ENCODE data around the gene AIP.
A peak's percentile ranks its signal among the peaks of the same experiment; 100 is the strongest.
"Not testable (repeated sequence)": the region's sequence is repeated elsewhere in the genome, so short reads cannot be mapped to it uniquely, and the experiment has no call there.

AIP gene

DNA sequence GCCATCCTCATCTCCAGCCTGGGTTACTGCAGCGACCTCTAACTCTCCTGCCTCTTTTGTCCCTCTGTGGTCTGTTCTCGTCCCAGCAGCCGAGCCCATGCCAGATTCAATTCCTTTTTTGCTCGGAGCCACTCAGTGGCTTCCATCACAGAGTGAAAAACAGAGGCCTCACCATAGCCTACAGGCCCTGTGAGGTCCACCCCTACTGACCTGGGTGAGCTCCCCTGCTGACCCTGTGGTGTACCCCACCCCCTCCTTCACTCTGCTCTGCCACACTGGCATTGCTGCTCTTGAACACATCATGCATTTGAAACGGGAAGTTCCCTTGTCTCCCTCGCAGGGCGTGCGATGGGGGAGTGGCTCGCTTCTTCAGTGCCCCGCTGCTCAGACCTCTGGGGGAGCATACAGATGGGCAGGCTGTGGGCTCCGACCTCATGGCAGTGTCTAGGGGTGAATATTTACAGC is 2.1 kb downstream of the AIP start:
- Histone ChIP-seq H3K9ac (ENCODE audit: low read length in 5 of 5) (peak overlapping the region in 3 of 5 donors; percentile 31 to 49 (median 49)), H3K4me1 (ENCODE audit: control insufficient read depth in 5 of 5, insufficient read depth in 5 of 5, low read length in 5 of 5) (peaks cover 3 to 29% (median 25%) of the 10 kb centered on the region in 5 donors), H3K27me3 (ENCODE audit: control insufficient read depth in 5 of 5, insufficient read depth in 4 of 5, low read length in 5 of 5) (no peaks in the 10 kb centered on the region), H3K4me3 (ENCODE audit: low read depth in 1 of 5, low read length in 5 of 5) (peak overlapping the region in 1 of 5 donors; percentile 5), H3K27ac (ENCODE audit: low read depth, low read length) (no peak overlapping the region), H3K36me3 (ENCODE audit: control insufficient read depth in 5 of 5, insufficient read depth in 5 of 5, low read length in 5 of 5) (peaks cover 0 to 32% (median 17%) of the 10 kb centered on the region in 5 donors), H3K9me3 (ENCODE audit: control insufficient read depth in 5 of 5, low read length in 5 of 5) (no peaks in the 10 kb centered on the region)

DNA sequence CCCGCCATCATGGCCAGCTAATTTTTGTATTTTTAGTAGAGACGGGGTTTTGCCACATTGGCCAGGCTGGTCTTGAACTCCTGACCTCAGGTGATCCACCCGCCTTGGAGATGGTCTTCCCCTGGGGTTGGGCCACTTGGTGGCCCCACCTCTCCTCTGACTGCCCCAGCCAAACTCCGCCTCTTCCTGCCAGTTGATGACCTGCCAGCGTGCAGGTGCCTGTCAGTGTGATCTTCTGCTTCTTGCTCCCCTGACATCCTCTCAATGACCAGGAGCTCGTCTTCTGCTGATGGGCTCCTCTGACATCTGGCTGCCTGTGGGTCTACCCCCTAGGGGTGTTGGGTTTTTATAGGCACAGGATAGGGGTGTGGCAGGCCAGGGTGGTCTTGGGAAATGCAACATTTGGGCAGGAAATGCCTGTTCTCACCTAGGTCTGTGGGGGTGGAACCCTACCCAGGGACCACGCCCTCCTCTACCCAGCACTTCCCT is 3.1 kb downstream of the AIP start:
- Histone ChIP-seq H3K36me3 (ENCODE audit: control insufficient read depth in 5 of 5, insufficient read depth in 5 of 5, low read length in 5 of 5) (peaks cover 0 to 42% (median 27%) of the 10 kb centered on the region in 5 donors), H3K4me1 (ENCODE audit: control insufficient read depth in 5 of 5, insufficient read depth in 5 of 5, low read length in 5 of 5) (peaks cover 3 to 29% (median 25%) of the 10 kb centered on the region in 5 donors)
- not testable (repeated sequence) for H3K9me3 ChIP-seq (ENCODE audit: control insufficient read depth in 5 of 5, low read length in 5 of 5); H3K4me3 ChIP-seq (ENCODE audit: low read depth in 1 of 5, low read length in 5 of 5); H3K27ac ChIP-seq (ENCODE audit: low read depth, low read length); H3K27me3 ChIP-seq (ENCODE audit: control insufficient read depth in 5 of 5, insufficient read depth in 4 of 5, low read length in 5 of 5); H3K9ac ChIP-seq (ENCODE audit: low read length in 5 of 5)

GRCh38 chr11:67486481-67487195 is 3.8 kb downstream of the AIP start:
- no peaks in the 10 kb centered on the region for H3K9me3 ChIP-seq (ENCODE audit: control insufficient read depth in 5 of 5, low read length in 5 of 5)
- no peaks in the 10 kb centered on the region for H3K27me3 ChIP-seq (ENCODE audit: control insufficient read depth in 5 of 5, insufficient read depth in 4 of 5, low read length in 5 of 5)
- H3K36me3 ChIP-seq (ENCODE audit: control insufficient read depth in 5 of 5, insufficient read depth in 5 of 5, low read length in 5 of 5), result peaks cover 0 to 49% (median 34%) of the 10 kb centered on the region in 5 donors
- H3K4me1 ChIP-seq (ENCODE audit: control insufficient read depth in 5 of 5, insufficient read depth in 5 of 5, low read length in 5 of 5), result peaks cover 3 to 29% (median 25%) of the 10 kb centered on the region in 5 donors
- H3K9ac ChIP-seq (ENCODE audit: low read length in 5 of 5), result no peak overlapping the region
- no peak overlapping the region for H3K4me3 ChIP-seq (ENCODE audit: low read depth in 1 of 5, low read length in 5 of 5)
- H3K27ac ChIP-seq (ENCODE audit: low read depth, low read length), result no peak overlapping the region

- no peak overlapping the region for H3K4me3 ChIP-seq (ENCODE audit: low read depth in 1 of 5, low read length in 5 of 5)
- peaks cover 0 to 12% (median 5%) of the 10 kb centered on the region in 5 donors for H3K4me1 ChIP-seq (ENCODE audit: control insufficient read depth in 5 of 5, insufficient read depth in 5 of 5, low read length in 5 of 5)
- no peak overlapping the region for H3K9ac ChIP-seq (ENCODE audit: low read length in 5 of 5)
- no peaks in the 10 kb centered on the region for H3K27me3 ChIP-seq (ENCODE audit: control insufficient read depth in 5 of 5, insufficient read depth in 4 of 5, low read length in 5 of 5)
- no peak overlapping the region for H3K27ac ChIP-seq (ENCODE audit: low read depth, low read length)
- no peaks in the 10 kb centered on the region for H3K9me3 ChIP-seq (ENCODE audit: control insufficient read depth in 5 of 5, low read length in 5 of 5)
- H3K36me3 ChIP-seq (ENCODE audit: control insufficient read depth in 5 of 5, insufficient read depth in 5 of 5, low read length in 5 of 5), result peaks cover 0 to 73% (median 53%) of the 10 kb centered on the region in 5 donors
These were observed 6.5 kb downstream of the AIP start for GRCh38 chr11:67489203-67489884.

DNA sequence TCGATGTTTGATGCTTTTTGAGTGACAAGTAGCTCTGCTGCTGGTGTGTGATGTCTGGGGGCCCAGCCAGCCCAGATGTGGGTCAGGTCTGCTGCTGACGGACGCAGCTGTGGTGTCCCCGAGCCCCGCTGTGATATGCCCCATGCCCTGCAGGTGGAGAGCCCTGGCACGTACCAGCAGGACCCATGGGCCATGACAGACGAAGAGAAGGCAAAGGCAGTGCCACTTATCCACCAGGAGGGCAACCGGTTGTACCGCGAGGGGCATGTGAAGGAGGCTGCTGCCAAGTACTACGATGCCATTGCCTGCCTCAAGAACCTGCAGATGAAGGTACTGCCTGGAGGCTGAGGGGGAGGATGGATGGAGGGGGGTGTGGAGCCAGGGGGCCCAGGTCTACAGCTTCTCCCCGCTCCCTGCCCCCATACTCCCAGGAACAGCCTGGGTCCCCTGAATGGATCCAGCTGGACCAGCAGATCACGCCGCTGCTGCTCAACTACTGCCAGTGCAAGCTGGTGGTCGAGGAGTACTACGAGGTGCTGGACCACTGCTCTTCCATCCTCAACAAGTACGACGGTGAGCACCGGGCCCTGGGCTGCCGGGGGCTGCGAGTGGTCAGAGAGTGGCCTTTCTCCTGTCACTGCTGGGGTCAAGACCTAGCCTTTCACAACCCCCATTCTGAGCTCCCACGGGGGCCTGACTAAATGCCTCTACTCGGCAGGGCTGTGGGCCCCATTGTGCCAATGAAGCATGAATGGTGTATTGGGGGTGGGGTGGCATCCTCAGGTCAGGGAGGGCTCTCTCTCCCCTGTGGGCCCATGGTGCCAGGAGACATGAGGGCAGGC is 7.3 kb downstream of the AIP start:
- Histone ChIP-seq H3K4me3 (ENCODE audit: low read depth in 1 of 5, low read length in 5 of 5) (no peak overlapping the region), H3K27ac (ENCODE audit: low read depth, low read length) (no peak overlapping the region), H3K9me3 (ENCODE audit: control insufficient read depth in 5 of 5, low read length in 5 of 5) (no peaks in the 10 kb centered on the region), H3K4me1 (ENCODE audit: control insufficient read depth in 5 of 5, insufficient read depth in 5 of 5, low read length in 5 of 5) (peaks cover 0 to 4% (median 0%) of the 10 kb centered on the region in 5 donors), H3K9ac (ENCODE audit: low read length in 5 of 5) (no peak overlapping the region), H3K27me3 (ENCODE audit: control insufficient read depth in 5 of 5, insufficient read depth in 4 of 5, low read length in 5 of 5) (no peaks in the 10 kb centered on the region), H3K36me3 (ENCODE audit: control insufficient read depth in 5 of 5, insufficient read depth in 5 of 5, low read length in 5 of 5) (peaks cover 0 to 77% (median 53%) of the 10 kb centered on the region in 5 donors)

- Histone ChIP-seq H3K9ac (ENCODE audit: low read length in 5 of 5) (no peak overlapping the region), H3K27me3 (ENCODE audit: control insufficient read depth in 5 of 5, insufficient read depth in 4 of 5, low read length in 5 of 5) (no peaks in the 10 kb centered on the region), H3K9me3 (ENCODE audit: control insufficient read depth in 5 of 5, low read length in 5 of 5) (no peaks in the 10 kb centered on the region), H3K4me1 (ENCODE audit: control insufficient read depth in 5 of 5, insufficient read depth in 5 of 5, low read length in 5 of 5) (peaks cover 0 to 3% (median 0%) of the 10 kb centered on the region in 5 donors), H3K36me3 (ENCODE audit: control insufficient read depth in 5 of 5, insufficient read depth in 5 of 5, low read length in 5 of 5) (peaks cover 0 to 83% (median 58%) of the 10 kb centered on the region in 5 donors), H3K27ac (ENCODE audit: low read depth, low read length) (no peak overlapping the region), H3K4me3 (ENCODE audit: low read depth in 1 of 5, low read length in 5 of 5) (no peak overlapping the region)
These were observed 7.9 kb downstream of the AIP start for GRCh38 chr11:67490727-67491065.

- Histone ChIP-seq H3K4me3 (ENCODE audit: low read depth in 1 of 5, low read length in 5 of 5) (no peak overlapping the region), H3K9me3 (ENCODE audit: control insufficient read depth in 5 of 5, low read length in 5 of 5) (no peaks in the 10 kb centered on the region), H3K36me3 (ENCODE audit: control insufficient read depth in 5 of 5, insufficient read depth in 5 of 5, low read length in 5 of 5) (peaks cover 0 to 90% (median 62%) of the 10 kb centered on the region in 5 donors)
These were observed 8.6 kb downstream of the AIP start for GRCh38 chr11:67491276-67492068.

GRCh38 chr11:67492069-67492727 is 9.4 kb downstream of the AIP start:
- no peaks in the 10 kb centered on the region for H3K9me3 ChIP-seq (ENCODE audit: control insufficient read depth in 5 of 5, low read length in 5 of 5)
- no peak overlapping the region for H3K4me3 ChIP-seq (ENCODE audit: low read depth in 1 of 5, low read length in 5 of 5)
- H3K4me1 ChIP-seq (ENCODE audit: control insufficient read depth in 5 of 5, insufficient read depth in 5 of 5, low read length in 5 of 5), result no peaks in the 10 kb centered on the region
- no peak overlapping the region for H3K9ac ChIP-seq (ENCODE audit: low read length in 5 of 5)
- H3K36me3 ChIP-seq (ENCODE audit: control insufficient read depth in 5 of 5, insufficient read depth in 5 of 5, low read length in 5 of 5), result peaks cover 0 to 87% (median 63%) of the 10 kb centered on the region in 5 donors
- H3K27me3 ChIP-seq (ENCODE audit: control insufficient read depth in 5 of 5, insufficient read depth in 4 of 5, low read length in 5 of 5), result no peaks in the 10 kb centered on the region
- no peak overlapping the region for H3K27ac ChIP-seq (ENCODE audit: low read depth, low read length)

More at GRCh38 chr11:67491276-67492068, 8.6 kb downstream of the AIP start:
- no peaks in the 10 kb centered on the region for H3K4me1 ChIP-seq (ENCODE audit: control insufficient read depth in 5 of 5, insufficient read depth in 5 of 5, low read length in 5 of 5)
- H3K27me3 ChIP-seq (ENCODE audit: control insufficient read depth in 5 of 5, insufficient read depth in 4 of 5, low read length in 5 of 5), result no peaks in the 10 kb centered on the region
- H3K27ac ChIP-seq (ENCODE audit: low read depth, low read length), result no peak overlapping the region
- no peak overlapping the region for H3K9ac ChIP-seq (ENCODE audit: low read length in 5 of 5)
